Diencephalon (tissue), 1 donor: Measurements from ENCODE around the gene EXTL2. TPM values are rescaled to one million over a fixed set of nuclear protein-coding genes. Genes with fewer than 3 reads are reported as not detected.

ENCODE experiments used
- total RNA-seq: library from RNA; depleted of rRNA; stranded (reverse); fragments of >200 nt; gene quantifications from one replicate; pipeline ENCODE4 v1.2.3, GENCODE V29; 2014

EXTL2 gene
- total RNA-seq: 49.6 TPM

DNA sequence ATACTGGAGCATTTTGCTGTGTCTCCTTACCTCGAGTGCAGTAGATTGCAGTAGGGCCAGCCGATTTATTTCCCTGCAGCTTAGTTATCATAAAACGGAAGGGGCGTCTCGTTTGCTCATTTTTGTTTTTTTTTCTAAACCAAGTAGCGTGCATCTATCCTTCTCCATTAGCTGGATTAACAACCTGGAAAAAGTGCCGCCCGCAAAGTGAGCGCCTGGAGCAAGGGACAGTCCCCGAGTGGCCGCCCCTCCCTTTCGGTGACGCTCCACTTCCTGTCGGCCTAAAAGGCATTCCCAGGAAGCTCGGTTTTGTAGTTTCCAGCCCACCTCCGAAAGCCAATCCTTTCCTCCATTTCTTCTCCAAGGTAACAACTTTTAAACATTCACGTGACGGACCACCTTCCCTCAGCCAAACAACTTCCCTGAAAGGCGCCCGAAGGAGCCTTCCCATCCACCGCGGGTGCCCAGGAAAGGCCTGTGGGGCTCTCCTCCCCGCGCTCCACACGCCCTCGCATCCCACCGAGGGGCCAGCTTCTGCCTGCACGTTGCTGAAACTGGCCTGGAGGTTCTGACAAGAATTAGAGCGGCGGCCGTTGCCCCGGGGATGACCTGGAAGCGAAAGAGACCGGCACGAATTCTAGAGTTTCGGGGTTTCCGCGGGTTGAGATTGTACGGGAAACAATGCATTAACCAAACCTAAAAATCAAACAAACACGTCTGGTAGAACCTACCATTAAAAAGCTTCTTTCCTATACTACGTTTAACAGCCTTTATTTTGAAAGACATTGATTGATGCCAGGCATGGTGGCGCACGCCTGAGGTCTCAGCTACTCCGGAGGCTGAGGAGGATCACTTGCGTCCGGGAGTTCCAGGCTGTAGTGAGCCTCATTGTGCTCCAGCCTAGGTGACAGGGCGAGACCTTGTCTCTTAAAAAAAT is at the start of gene EXTL2:
Gene EXTL2 (minus strand): TSS at position 240 of the 937 bp plus-strand sequence. CDS start 6,085 bp downstream, outside the sequence.

DNA sequence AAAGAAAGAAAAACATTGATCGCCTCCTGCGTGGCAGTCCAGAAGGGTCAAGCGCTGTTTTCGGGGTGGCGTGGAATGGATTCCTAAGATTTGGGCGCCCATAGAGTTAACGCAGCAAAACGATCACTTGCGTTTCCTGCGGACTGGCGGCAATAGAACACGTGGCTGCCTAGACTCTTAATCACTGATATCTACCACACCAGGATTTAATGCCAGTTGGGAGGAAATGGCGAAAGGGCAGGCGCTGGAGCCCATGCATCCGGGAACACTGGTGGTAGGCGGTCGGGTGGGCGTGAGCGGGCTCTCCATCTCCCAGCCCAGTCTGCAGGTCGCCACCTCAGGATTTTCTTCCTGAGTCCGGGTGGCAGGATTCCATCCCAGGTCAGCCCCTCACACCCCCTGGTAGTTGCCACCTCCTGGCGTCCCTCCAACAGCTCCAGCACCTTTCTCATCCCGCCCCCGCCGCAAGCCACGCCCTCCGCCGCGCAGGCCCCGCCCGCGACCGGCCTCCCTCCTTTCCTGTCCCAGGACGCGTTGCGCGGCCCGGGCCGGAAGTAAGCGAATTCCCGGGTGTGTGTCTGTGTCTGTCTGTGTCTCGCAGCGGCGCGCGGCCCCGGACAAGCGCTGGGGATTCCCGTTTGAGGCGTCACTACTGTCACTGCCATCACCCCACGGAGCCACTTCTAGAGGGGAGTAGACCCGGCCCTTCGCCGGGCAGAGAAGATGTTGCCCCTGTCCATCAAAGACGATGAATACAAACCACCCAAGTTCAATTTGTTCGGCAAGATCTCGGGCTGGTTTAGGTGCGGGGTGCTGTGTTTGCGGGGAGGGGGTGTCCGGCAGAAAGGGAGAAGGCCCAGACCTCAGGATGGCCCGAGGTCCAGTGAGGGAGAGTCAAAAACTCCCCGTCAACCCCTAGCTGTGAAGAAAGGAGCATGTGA is 1.2 kb upstream of the EXTL2 start, which contains the start of gene SLC30A7:
Gene SLC30A7 (plus strand): TSS at position 551 of the 941 bp plus-strand sequence. CDS start 173 bp downstream, at position 724.

Other genes starting within 250 kb of the EXTL2 start
- gene VCAM1, start 175.1 kb downstream of the EXTL2 start, total RNA-seq: 51.0 TPM
- 30.9 TPM for gene SLC30A7, start 1.2 kb upstream of the EXTL2 start, total RNA-seq
- 35.8 TPM for gene DPH5, start 130.9 kb upstream of the EXTL2 start, total RNA-seq